GM15510 (cell line): ENCODE measurements around the gene OR2M2.

Source experiments
- POLR2A ChIP-seq: IDR thresholded peaks from 3 replicates; pipeline ENCODE4 v1.6.1; 2011; ENCODE audit warnings: borderline replicate concordance; ENCODE audit not compliant: insufficient read length; ENCODE audit errors: extremely low read depth

OR2M2 gene

GRCh38 chr1:248174521-248174920 lies at the start of gene OR2M2:
Gene OR2M2 (plus strand): TSS chr1:248174821. CDS start chr1:248179986, 5,165 bp downstream.
- no peak for TF ChIP-seq POLR2A

GRCh38 chr1:248127653-248128052 lies 47.0 kb upstream of the OR2M2 start:
- TF ChIP-seq POLR2A: no peak

- no peak for TF ChIP-seq POLR2A
Measured at GRCh38 chr1:248136811-248137210, 37.8 kb upstream of the OR2M2 start.

- no peak for TF ChIP-seq POLR2A
Measured at GRCh38 chr1:248140846-248141245, 33.8 kb upstream of the OR2M2 start.

- TF ChIP-seq POLR2A: no peak
Measured at GRCh38 chr1:248143311-248143710, 31.3 kb upstream of the OR2M2 start.

GRCh38 chr1:248144513-248145198 lies 30.0 kb upstream of the OR2M2 start, which contains the start of gene OR2M5:
Gene OR2M5 (plus strand): TSS chr1:248145148. CDS start chr1:248145148, 0 bp downstream.
- no peak for TF ChIP-seq POLR2A

- no peak for TF ChIP-seq POLR2A
Measured at GRCh38 chr1:248152056-248152827, 22.4 kb upstream of the OR2M2 start.

- TF ChIP-seq POLR2A: no peak
Measured at GRCh38 chr1:248155927-248156326, 18.7 kb upstream of the OR2M2 start.

GRCh38 chr1:248158758-248159157 lies 15.9 kb upstream of the OR2M2 start:
- no peak for TF ChIP-seq POLR2A

GRCh38 chr1:248164031-248164430 lies 10.6 kb upstream of the OR2M2 start:
- no peak for TF ChIP-seq POLR2A

- TF ChIP-seq POLR2A: no peak
Measured at GRCh38 chr1:248165186-248165585, 9.4 kb upstream of the OR2M2 start.

GRCh38 chr1:248183996-248184395 lies 9.4 kb downstream of the OR2M2 start:
- TF ChIP-seq POLR2A: no peak

GRCh38 chr1:248187363-248187762 lies 12.7 kb downstream of the OR2M2 start:
- TF ChIP-seq POLR2A: no peak

- TF ChIP-seq POLR2A: no peak
Measured at GRCh38 chr1:248189026-248189425, 14.4 kb downstream of the OR2M2 start.

GRCh38 chr1:248194117-248194516 lies 19.5 kb downstream of the OR2M2 start:
- TF ChIP-seq POLR2A: no peak

- TF ChIP-seq POLR2A: no peak
Measured at GRCh38 chr1:248196965-248197364, 22.3 kb downstream of the OR2M2 start, which contains the start of gene OR2M3. Gene OR2M3 (plus strand): TSS chr1:248197265. CDS start chr1:248203068, 5,803 bp downstream.

- no peak for TF ChIP-seq POLR2A
Measured at GRCh38 chr1:248215880-248216279, 41.3 kb downstream of the OR2M2 start.

- TF ChIP-seq POLR2A: no peak
Measured at GRCh38 chr1:248225537-248225936, 50.9 kb downstream of the OR2M2 start.
